ENCODE results near the gene SLC30A7.

Gene SLC30A7

GRCh38 chr1:100959502-100960060 lies 63.7 kb downstream of the SLC30A7 start:
- Histone ChIP-seq H3F3A (ENCODE audit: insufficient read depth, low read length) (no peaks in the 10 kb centered on the region), H3K27me3 (replicated peaks; ENCODE audit: insufficient read depth, low read length) (no peaks in the 10 kb centered on the region), H3K27ac (ENCODE audit: low read length) (no peak overlapping the region), H3K79me2 (ENCODE audit: low read length) (no peaks in the 10 kb centered on the region), H3K9ac (ENCODE audit: low read length) (no peak overlapping the region), H3K4me1 (ENCODE audit: low read length) (no peaks in the 10 kb centered on the region), H3K9me2 (replicated peaks; ENCODE audit: insufficient read depth, low read length) (no peaks in the 10 kb centered on the region), H3K9me3 (replicated peaks; ENCODE audit: insufficient read depth, low read length) (no peaks in the 10 kb centered on the region), H3K36me3 (replicated peaks; ENCODE audit: insufficient read depth, low read length) (no peaks in the 10 kb centered on the region), H2AFZ (ENCODE audit: low read length) (no peak overlapping the region), H3K4me2 (ENCODE audit: low read depth, low read length) (no peak overlapping the region), H4K20me1 (ENCODE audit: insufficient read depth, low read length) (no peaks in the 10 kb centered on the region), H3K4me3 (ENCODE audit: low read length) (no peak overlapping the region)
- TF ChIP-seq CTCF (IDR thresholded peaks at IDR 0.05; ENCODE audit: low read length): no peak
- no peak for TF ChIP-seq EZH2phosphoT487 (IDR thresholded peaks at IDR 0.05; ENCODE audit: low read length)
- no peak for TF ChIP-seq EZH2 (optimal IDR thresholded peaks at IDR 0.05; ENCODE audit: low read depth, low read length)
- DNase-seq: no peak

GRCh38 chr1:100960098-100960497 lies 64.2 kb downstream of the SLC30A7 start:
- TF ChIP-seq EZH2 (optimal IDR thresholded peaks at IDR 0.05; ENCODE audit: low read depth, low read length) (no peak), EZH2phosphoT487 (IDR thresholded peaks at IDR 0.05; ENCODE audit: low read length) (no peak), CTCF (IDR thresholded peaks at IDR 0.05; ENCODE audit: low read length) (no peak)

GRCh38 chr1:100968621-100969020 lies 72.7 kb downstream of the SLC30A7 start:
- no peaks in the 10 kb centered on the region for H3K36me3 ChIP-seq (replicated peaks; ENCODE audit: insufficient read depth, low read length)
- H3K27ac ChIP-seq (ENCODE audit: low read length): no peak overlapping the region
- H3K79me2 ChIP-seq (ENCODE audit: low read length): no peaks in the 10 kb centered on the region
- H3K4me3 ChIP-seq (ENCODE audit: low read length): no peak overlapping the region
- H3K27me3 ChIP-seq (replicated peaks; ENCODE audit: insufficient read depth, low read length): no peaks in the 10 kb centered on the region
- DNase-seq: no peak
- no peaks in the 10 kb centered on the region for H3F3A ChIP-seq (ENCODE audit: insufficient read depth, low read length)
- no peaks in the 10 kb centered on the region for H3K9me2 ChIP-seq (replicated peaks; ENCODE audit: insufficient read depth, low read length)
- no peak overlapping the region for H2AFZ ChIP-seq (ENCODE audit: low read length)
- no peaks in the 10 kb centered on the region for H4K20me1 ChIP-seq (ENCODE audit: insufficient read depth, low read length)
- H3K4me1 ChIP-seq (ENCODE audit: low read length): 0 out of 2 replicates have a peak, but pooled peaks cover 5% of the 10 kb centered on the region
- no peak for TF ChIP-seq EZH2phosphoT487 (IDR thresholded peaks at IDR 0.05; ENCODE audit: low read length)
- no peak for TF ChIP-seq CTCF (IDR thresholded peaks at IDR 0.05; ENCODE audit: low read length)
- TF ChIP-seq EZH2 (optimal IDR thresholded peaks at IDR 0.05; ENCODE audit: low read depth, low read length): no peak
- H3K9ac ChIP-seq (ENCODE audit: low read length): no peak overlapping the region
- H3K9me3 ChIP-seq (replicated peaks; ENCODE audit: insufficient read depth, low read length): no peaks in the 10 kb centered on the region
- H3K4me2 ChIP-seq (ENCODE audit: low read depth, low read length): no peak overlapping the region

More at GRCh38 chr1:100960098-100960497, 64.2 kb downstream of the SLC30A7 start:
- no peaks in the 10 kb centered on the region for H4K20me1 ChIP-seq (ENCODE audit: insufficient read depth, low read length)
- no peaks in the 10 kb centered on the region for H3K79me2 ChIP-seq (ENCODE audit: low read length)
- no peak overlapping the region for H2AFZ ChIP-seq (ENCODE audit: low read length)
- no peak overlapping the region for H3K4me2 ChIP-seq (ENCODE audit: low read depth, low read length)
- no peak overlapping the region for H3K9ac ChIP-seq (ENCODE audit: low read length)
- H3K27me3 ChIP-seq (replicated peaks; ENCODE audit: insufficient read depth, low read length): no peaks in the 10 kb centered on the region
- no peaks in the 10 kb centered on the region for H3K9me3 ChIP-seq (replicated peaks; ENCODE audit: insufficient read depth, low read length)
- no peaks in the 10 kb centered on the region for H3K9me2 ChIP-seq (replicated peaks; ENCODE audit: insufficient read depth, low read length)
- no peaks in the 10 kb centered on the region for H3K4me1 ChIP-seq (ENCODE audit: low read length)
- no peaks in the 10 kb centered on the region for H3K36me3 ChIP-seq (replicated peaks; ENCODE audit: insufficient read depth, low read length)
- H3F3A ChIP-seq (ENCODE audit: insufficient read depth, low read length): no peaks in the 10 kb centered on the region
- H3K4me3 ChIP-seq (ENCODE audit: low read length): no peak overlapping the region
- no peak overlapping the region for H3K27ac ChIP-seq (ENCODE audit: low read length)
- no peak for DNase-seq

Measured in MM.1S (cell line).